Neural progenitor cell (in vitro differentiated cells): ENCODE data around the gene FARS2. TPM values are rescaled to one million over a fixed set of nuclear protein-coding genes. Genes with fewer than 3 reads are reported as not detected.

ENCODE experiments used
- DNase-seq: peaks from one replicate; pipeline ENCODE4 v3.0.0-alpha.2; 2016; ENCODE audit warnings: low spot score
- H2AFZ ChIP-seq: fragments of 200-600 bp; sonication (generic); replicated peaks from 2 replicates; pipeline ENCODE4 v1.6.1; 2016; ENCODE audit warnings: antibody characterized with exemption
- H3F3A ChIP-seq: fragments of 200-600 bp; sonication (generic); 2 replicates; pipeline ENCODE4 v1.6.1; 2016; ENCODE audit warnings: antibody characterized with exemption, low read depth
- H3K27ac ChIP-seq: fragments of 200-600 bp; sonication (generic); 2 replicates; pipeline ENCODE4 v1.5.1; 2016; ENCODE audit warnings: mild to moderate bottlenecking
- H3K27me3 ChIP-seq: fragments of 200-600 bp; sonication (generic); 2 replicates; pipeline ENCODE4 v1.6.1; 2016; ENCODE audit warnings: mild to moderate bottlenecking, moderate library complexity
- H3K36me3 ChIP-seq: fragments of 200-600 bp; sonication (generic); 2 replicates; pipeline ENCODE4 v1.5.1; 2016
- H3K4me1 ChIP-seq: fragments of 200-600 bp; sonication (generic); 2 replicates; pipeline ENCODE4 v1.6.1; 2016; ENCODE audit warnings: mixed run types
- H3K4me2 ChIP-seq: fragments of 200-600 bp; sonication (generic); 2 replicates; pipeline ENCODE4 v1.6.1; 2016
- H3K4me3 ChIP-seq: fragments of 200-600 bp; sonication (generic); 2 replicates; pipeline ENCODE4 v1.5.1; 2016
- H3K79me2 ChIP-seq: fragments of 200-600 bp; sonication (generic); 2 replicates; pipeline ENCODE4 v1.6.1; 2016; ENCODE audit warnings: low read depth
- H3K9ac ChIP-seq: fragments of 200-600 bp; sonication (generic); 2 replicates; pipeline ENCODE4 v1.6.1; 2016
- H3K9me3 ChIP-seq: fragments of 200-600 bp; sonication (generic); 2 replicates; pipeline ENCODE4 v1.5.1; 2016; ENCODE audit warnings: low read depth
- H4K20me1 ChIP-seq: fragments of 200-600 bp; sonication (generic); 2 replicates; pipeline ENCODE4 v1.6.1; 2016; ENCODE audit warnings: low read depth
- H3K27ac Mint-ChIP-seq: 3 replicates; pipeline ENCODE4 v1.8.0; 2021; ENCODE audit warnings: mixed read lengths
- H3K27me3 Mint-ChIP-seq: 2 replicates; pipeline ENCODE4 v1.8.0; 2022; ENCODE audit warnings: low read depth, mild to moderate bottlenecking, inconsistent platforms, moderate library complexity, mixed read lengths; ENCODE audit not compliant: insufficient read depth
- H3K36me3 Mint-ChIP-seq: 3 replicates; pipeline ENCODE4 v1.8.0; 2021; ENCODE audit warnings: mixed read lengths
- H3K4me1 Mint-ChIP-seq: 3 replicates; pipeline ENCODE4 v1.8.0; 2021; ENCODE audit warnings: mixed read lengths
- H3K4me3 Mint-ChIP-seq: 3 replicates; pipeline ENCODE4 v1.8.0; 2021; ENCODE audit warnings: mild to moderate bottlenecking, moderate library complexity, mixed read lengths
- H3K9me3 Mint-ChIP-seq: 3 replicates; pipeline ENCODE4 v1.8.0; 2020; ENCODE audit warnings: mixed read lengths
- EZH2 ChIP-seq: fragments of 200-600 bp; sonication (generic); IDR thresholded peaks from 2 replicates; pipeline ENCODE4 v1.6.1; 2017; ENCODE audit warnings: antibody characterized with exemption, mild to moderate bottlenecking, moderate library complexity
- EZH2phosphoT487 ChIP-seq: fragments of 200-600 bp; sonication (generic); IDR thresholded peaks from 2 replicates; pipeline ENCODE4 v1.6.1; 2017; ENCODE audit warnings: antibody characterized with exemption
- total RNA-seq: library from RNA; depleted of rRNA; stranded (reverse); fragments of >200 nt; gene quantifications from 2 replicates; pipeline ENCODE4 v1.2.3, GENCODE V29; 2015; ENCODE audit warnings: low replicate concordance
- TF ChIP-seq, protein P1 (sequence below): fragments of 200-600 bp; sonication (generic); IDR thresholded peaks from 2 replicates; pipeline ENCODE4 v1.5.1; 2017; ENCODE audit warnings: antibody characterized with exemption, mild to moderate bottlenecking

The FARS2 gene
- total RNA-seq, 1 donor from 2014 or later = 10.8 TPM

GRCh38 chr6:5462856-5463255 lies 201.5 kb downstream of the FARS2 start:
- TF ChIP-seq EZH2phosphoT487 (no peak), EZH2 (no peak)
- TF ChIP-seq, protein P1, sequence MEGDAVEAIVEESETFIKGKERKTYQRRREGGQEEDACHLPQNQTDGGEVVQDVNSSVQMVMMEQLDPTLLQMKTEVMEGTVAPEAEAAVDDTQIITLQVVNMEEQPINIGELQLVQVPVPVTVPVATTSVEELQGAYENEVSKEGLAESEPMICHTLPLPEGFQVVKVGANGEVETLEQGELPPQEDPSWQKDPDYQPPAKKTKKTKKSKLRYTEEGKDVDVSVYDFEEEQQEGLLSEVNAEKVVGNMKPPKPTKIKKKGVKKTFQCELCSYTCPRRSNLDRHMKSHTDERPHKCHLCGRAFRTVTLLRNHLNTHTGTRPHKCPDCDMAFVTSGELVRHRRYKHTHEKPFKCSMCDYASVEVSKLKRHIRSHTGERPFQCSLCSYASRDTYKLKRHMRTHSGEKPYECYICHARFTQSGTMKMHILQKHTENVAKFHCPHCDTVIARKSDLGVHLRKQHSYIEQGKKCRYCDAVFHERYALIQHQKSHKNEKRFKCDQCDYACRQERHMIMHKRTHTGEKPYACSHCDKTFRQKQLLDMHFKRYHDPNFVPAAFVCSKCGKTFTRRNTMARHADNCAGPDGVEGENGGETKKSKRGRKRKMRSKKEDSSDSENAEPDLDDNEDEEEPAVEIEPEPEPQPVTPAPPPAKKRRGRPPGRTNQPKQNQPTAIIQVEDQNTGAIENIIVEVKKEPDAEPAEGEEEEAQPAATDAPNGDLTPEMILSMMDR = no peak
- peak; percentile 65 for DNase-seq
- no peaks in the 10 kb centered on the region for H3K36me3 ChIP-seq
- no peak overlapping the region for H3K27ac ChIP-seq
- H3K79me2 ChIP-seq = no peaks in the 10 kb centered on the region
- H3K4me3 Mint-ChIP-seq = no peak overlapping the region
- H3K36me3 Mint-ChIP-seq = peaks cover 10% of the 10 kb centered on the region
- no peak overlapping the region for H3K27ac Mint-ChIP-seq
- peaks cover 8% of the 10 kb centered on the region for H3K9me3 Mint-ChIP-seq
- H3K4me3 ChIP-seq = no peak overlapping the region
- no peaks in the 10 kb centered on the region for H3F3A ChIP-seq
- no peaks in the 10 kb centered on the region for H3K9me3 ChIP-seq
- H2AFZ ChIP-seq = no peak overlapping the region
- peaks cover 18% of the 10 kb centered on the region for H3K4me1 Mint-ChIP-seq
- H3K4me1 ChIP-seq = peaks cover 43% of the 10 kb centered on the region
- peak overlapping the region; percentile 59 for H3K4me2 ChIP-seq
- H4K20me1 ChIP-seq = no peaks in the 10 kb centered on the region
- H3K27me3 ChIP-seq = no peaks in the 10 kb centered on the region
- H3K9ac ChIP-seq = no peak overlapping the region
- peaks cover 3% of the 10 kb centered on the region for H3K27me3 Mint-ChIP-seq

- Mint-ChIP-seq H3K9me3 (peaks cover 8% of the 10 kb centered on the region), H3K36me3 (peaks cover 10% of the 10 kb centered on the region), H3K27me3 (peaks cover 3% of the 10 kb centered on the region), H3K4me1 (peaks cover 22% of the 10 kb centered on the region), H3K4me3 (no peak overlapping the region), H3K27ac (no peak overlapping the region)
- Histone ChIP-seq H3K4me2 (peak overlapping the region; percentile 59), H4K20me1 (no peaks in the 10 kb centered on the region), H3K4me1 (peaks cover 43% of the 10 kb centered on the region), H3K27me3 (no peaks in the 10 kb centered on the region), H3F3A (no peaks in the 10 kb centered on the region), H3K9me3 (no peaks in the 10 kb centered on the region), H3K36me3 (no peaks in the 10 kb centered on the region), H3K4me3 (no peak overlapping the region), H3K9ac (no peak overlapping the region), H3K79me2 (no peaks in the 10 kb centered on the region), H2AFZ (no peak overlapping the region), H3K27ac (no peak overlapping the region)
- DNase-seq = no peak
- TF ChIP-seq, protein P1 = no peak
- TF ChIP-seq EZH2 = no peak
- no peak for TF ChIP-seq EZH2phosphoT487
Observed at GRCh38 chr6:5463690-5464089, 202.4 kb downstream of the FARS2 start.

DNA sequence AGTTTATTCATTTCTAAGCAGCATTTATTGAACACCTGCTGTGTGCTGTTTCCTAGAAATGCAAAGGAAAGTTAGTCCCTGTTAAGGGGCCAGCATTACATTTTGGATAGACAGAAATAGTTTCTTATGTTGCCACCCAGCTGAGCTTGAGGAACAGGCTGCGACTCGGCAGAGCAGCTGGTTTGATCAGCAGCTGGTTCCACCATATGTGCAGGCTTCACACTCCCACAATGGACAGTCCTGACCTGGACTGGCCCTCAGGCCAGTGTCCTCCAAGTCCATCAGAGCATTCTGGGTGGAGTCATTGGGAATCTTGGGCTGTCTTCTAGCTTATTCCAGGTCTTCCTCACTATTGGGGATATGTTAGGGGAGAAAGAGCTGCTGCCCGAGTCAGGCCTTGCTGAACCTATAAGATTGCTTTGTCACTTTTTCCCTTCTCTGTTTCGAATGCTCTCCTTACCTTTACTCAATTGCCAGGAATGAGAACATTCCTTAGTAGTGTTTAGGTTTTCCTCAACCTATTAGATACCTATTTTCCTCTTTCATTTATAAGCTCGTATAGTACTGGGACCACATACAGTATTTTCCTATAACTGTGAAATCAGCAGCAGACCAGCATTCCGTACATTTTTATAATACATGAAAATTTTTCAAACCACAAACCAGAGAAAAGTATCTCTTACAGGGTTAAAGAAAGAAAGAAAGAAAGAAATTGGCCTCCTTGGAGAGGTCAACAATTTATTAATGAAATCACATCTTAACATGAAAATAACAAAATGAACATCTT lies 203.0 kb downstream of the FARS2 start:
- peaks cover 1% of the 10 kb centered on the region for H3F3A ChIP-seq
- H3K4me1 ChIP-seq = peaks cover 45% of the 10 kb centered on the region
- Mint-ChIP-seq H3K4me3 (no peak overlapping the region), H3K27me3 (peaks cover 5% of the 10 kb centered on the region), H3K4me1 (peaks cover 28% of the 10 kb centered on the region), H3K9me3 (peaks cover 8% of the 10 kb centered on the region), H3K27ac (no peak overlapping the region), H3K36me3 (peaks cover 10% of the 10 kb centered on the region)
- no peak overlapping the region for H3K4me3 ChIP-seq
- H3K36me3 ChIP-seq = no peaks in the 10 kb centered on the region
- H2AFZ ChIP-seq = no peak overlapping the region
- H3K27ac ChIP-seq = no peak overlapping the region
- H3K9ac ChIP-seq = no peak overlapping the region
- H3K4me2 ChIP-seq = peak overlapping the region; percentile 59
- no peaks in the 10 kb centered on the region for H3K27me3 ChIP-seq
- H3K79me2 ChIP-seq = no peaks in the 10 kb centered on the region
- no peak for DNase-seq
- TF ChIP-seq EZH2phosphoT487 (no peak), EZH2 (no peak)
- TF ChIP-seq, protein P1 = no peak
- no peaks in the 10 kb centered on the region for H4K20me1 ChIP-seq
- H3K9me3 ChIP-seq = no peaks in the 10 kb centered on the region
